Astrocyte (in vitro differentiated cells and primary cell): ENCODE data around the gene C3orf33. TPM values are rescaled to one million over a fixed set of nuclear protein-coding genes. Genes with fewer than 3 reads are reported as not detected.

ENCODE experiments used
- DNase-seq: peaks from one replicate; pipeline ENCODE4 v3.0.0-alpha.2; 2010; ENCODE audit warnings: low read depth
- FAIRE-seq: peaks from 2 replicates; lab custom pipeline; 2011; peaks lifted over from hg19 to GRCh38; lab: Jason Lieb, UNC
- H2AFZ ChIP-seq: 2 replicates; pipeline ENCODE4 v1.6.0; 2012; ENCODE audit warnings: low read depth, low read length, inconsistent platforms
- H3K27ac ChIP-seq: 2 replicates; pipeline ENCODE4 v1.5.1; 2011; ENCODE audit warnings: low read depth, low read length, inconsistent platforms
- H3K27me3 ChIP-seq: 2 replicates; pipeline ENCODE4 v1.6.0; 2011; ENCODE audit warnings: low read length, inconsistent platforms; ENCODE audit not compliant: insufficient read depth
- H3K36me3 ChIP-seq: 2 replicates; pipeline ENCODE4 v1.5.1; 2011; ENCODE audit warnings: low read length, inconsistent platforms; ENCODE audit not compliant: insufficient read depth
- H3K4me1 ChIP-seq: 2 replicates; pipeline ENCODE4 v1.5.1; 2011; ENCODE audit warnings: low read length, inconsistent platforms; ENCODE audit not compliant: insufficient read depth
- H3K4me2 ChIP-seq: 2 replicates; pipeline ENCODE4 v1.6.0; 2012; ENCODE audit warnings: low read length, inconsistent platforms
- H3K4me3 ChIP-seq: 2 replicates; pipeline ENCODE4 v1.5.1; 2011; ENCODE audit warnings: low read depth, mild to moderate bottlenecking, low read length, inconsistent platforms; ENCODE audit not compliant: insufficient read depth
- H3K79me2 ChIP-seq: 2 replicates; pipeline ENCODE4 v1.6.0; 2012; ENCODE audit warnings: mild to moderate bottlenecking, low read length, inconsistent platforms; ENCODE audit not compliant: insufficient read depth
- H3K9ac ChIP-seq: 2 replicates; pipeline ENCODE4 v1.6.0; 2012; ENCODE audit warnings: mild to moderate bottlenecking, low read length, inconsistent platforms
- H3K9me3 ChIP-seq: 2 replicates; pipeline ENCODE4 v1.5.1; 2012; ENCODE audit warnings: low read depth, mild to moderate bottlenecking, low read length, inconsistent platforms; ENCODE audit not compliant: insufficient read depth
- H4K20me1 ChIP-seq: 2 replicates; pipeline ENCODE4 v1.6.0; 2012; ENCODE audit warnings: low read length, inconsistent platforms; ENCODE audit not compliant: insufficient read depth
- H3K27ac Mint-ChIP-seq: one replicate; pipeline ENCODE4 v1.8.0; 2021; ENCODE audit warnings: mild to moderate bottlenecking, mixed read lengths; ENCODE audit not compliant: unreplicated experiment
- H3K27me3 Mint-ChIP-seq: one replicate; pipeline ENCODE4 v1.8.0; 2021; ENCODE audit warnings: low read depth, mixed read lengths; ENCODE audit not compliant: unreplicated experiment
- H3K36me3 Mint-ChIP-seq: one replicate; pipeline ENCODE4 v1.8.0; 2021; ENCODE audit warnings: low read depth, mixed read lengths; ENCODE audit not compliant: unreplicated experiment
- H3K4me1 Mint-ChIP-seq: one replicate; pipeline ENCODE4 v1.8.0; 2021; ENCODE audit warnings: low read depth, mixed read lengths; ENCODE audit not compliant: unreplicated experiment
- H3K4me3 Mint-ChIP-seq: one replicate; pipeline ENCODE4 v1.8.0; 2021; ENCODE audit warnings: mild to moderate bottlenecking, moderate library complexity, mixed read lengths; ENCODE audit not compliant: unreplicated experiment
- H3K9me3 Mint-ChIP-seq: one replicate; pipeline ENCODE4 v1.8.0; 2021; ENCODE audit warnings: mild to moderate bottlenecking, mixed read lengths; ENCODE audit not compliant: unreplicated experiment
- CTCF ChIP-seq: IDR thresholded peaks from 2 replicates; pipeline ENCODE4 v1.5.1; 2011; ENCODE audit warnings: low read depth, mild to moderate bottlenecking, inconsistent platforms, low read length, moderate library complexity; ENCODE audit not compliant: insufficient read depth
- EZH2 ChIP-seq: IDR thresholded peaks from 2 replicates; pipeline ENCODE4 v1.6.1; 2012; ENCODE audit warnings: mild to moderate bottlenecking, low read length, inconsistent platforms; ENCODE audit not compliant: insufficient read depth
- total RNA-seq: library from RNA; stranded (reverse); gene quantifications from 2 replicates; pipeline ENCODE4 v1.2.1, GENCODE V29; 2021

The C3orf33 gene
- total RNA-seq, 1 donor from 2014 or later = 2.4 TPM

- no peak for FAIRE-seq
- DNase-seq = no peak
- Mint-ChIP-seq H3K4me1 (peaks cover 6% of the 10 kb centered on the region), H3K9me3 (no peaks in the 10 kb centered on the region), H3K36me3 (no peaks in the 10 kb centered on the region), H3K27me3 (no peaks in the 10 kb centered on the region), H3K4me3 (no peak overlapping the region), H3K27ac (no peak overlapping the region)
- no peak overlapping the region for H2AFZ ChIP-seq
- no peaks in the 10 kb centered on the region for H4K20me1 ChIP-seq
- no peaks in the 10 kb centered on the region for H3K27me3 ChIP-seq
- no peaks in the 10 kb centered on the region for H3K9me3 ChIP-seq
- H3K9ac ChIP-seq = no peak overlapping the region
- H3K27ac ChIP-seq = no peak overlapping the region
- H3K4me1 ChIP-seq = peaks cover 6% of the 10 kb centered on the region
- H3K4me2 ChIP-seq = no peak overlapping the region
- H3K36me3 ChIP-seq = no peaks in the 10 kb centered on the region
- H3K79me2 ChIP-seq = no peaks in the 10 kb centered on the region
- H3K4me3 ChIP-seq = no peak overlapping the region
- TF ChIP-seq CTCF = peak; percentile 34
- TF ChIP-seq EZH2 = no peak
These were observed 52.9 kb downstream of the C3orf33 start for GRCh38 chr3:155753038-155753639.

- Histone ChIP-seq H3K4me2 (no peak overlapping the region), H3K4me1 (peaks cover 10% of the 10 kb centered on the region), H3K9ac (no peak overlapping the region), H4K20me1 (no peaks in the 10 kb centered on the region), H2AFZ (no peak overlapping the region), H3K27me3 (peaks cover 9% of the 10 kb centered on the region), H3K79me2 (no peaks in the 10 kb centered on the region), H3K36me3 (no peaks in the 10 kb centered on the region), H3K27ac (no peak overlapping the region), H3K4me3 (no peak overlapping the region), H3K9me3 (no peaks in the 10 kb centered on the region)
- H3K9me3 Mint-ChIP-seq = no peaks in the 10 kb centered on the region
- peaks cover 6% of the 10 kb centered on the region for H3K4me1 Mint-ChIP-seq
- H3K36me3 Mint-ChIP-seq = no peaks in the 10 kb centered on the region
- no peak overlapping the region for H3K27ac Mint-ChIP-seq
- no peak overlapping the region for H3K4me3 Mint-ChIP-seq
- no peak for DNase-seq
- no peak for TF ChIP-seq EZH2
- TF ChIP-seq CTCF = no peak
- FAIRE-seq = no peak
- peaks cover 10% of the 10 kb centered on the region for H3K27me3 Mint-ChIP-seq
These were observed 57.3 kb downstream of the C3orf33 start for GRCh38 chr3:155748611-155749365.

GRCh38 chr3:155747946-155748290 lies 58.2 kb downstream of the C3orf33 start:
- H3K27ac ChIP-seq = no peak overlapping the region
- H4K20me1 ChIP-seq = no peaks in the 10 kb centered on the region
- Mint-ChIP-seq H3K36me3 (no peaks in the 10 kb centered on the region), H3K4me1 (peaks cover 6% of the 10 kb centered on the region), H3K9me3 (no peaks in the 10 kb centered on the region), H3K27me3 (peaks cover 10% of the 10 kb centered on the region), H3K27ac (no peak overlapping the region), H3K4me3 (no peak overlapping the region)
- DNase-seq (no peak), FAIRE-seq (no peak)
- no peak overlapping the region for H3K4me2 ChIP-seq
- peaks cover 17% of the 10 kb centered on the region for H3K27me3 ChIP-seq
- H3K4me3 ChIP-seq = no peak overlapping the region
- H3K4me1 ChIP-seq = peaks cover 14% of the 10 kb centered on the region
- H3K9ac ChIP-seq = no peak overlapping the region
- TF ChIP-seq EZH2 (no peak), CTCF (no peak)
- no peaks in the 10 kb centered on the region for H3K36me3 ChIP-seq
- H3K9me3 ChIP-seq = no peaks in the 10 kb centered on the region
- no peaks in the 10 kb centered on the region for H3K79me2 ChIP-seq
- H2AFZ ChIP-seq = no peak overlapping the region
